MM.1S (cell line): ENCODE data around the gene TKFC.

Experiments
- DNase-seq: peaks from one replicate; pipeline ENCODE4 v3.0.0-alpha.2; 2015
- H2AFZ ChIP-seq: fragments of 300-600 bp; sonication (generic); 2 replicates; pipeline ENCODE4 v1.6.0; 2016; ENCODE audit warnings: antibody characterized with exemption, low read length
- H3F3A ChIP-seq: fragments of 300-600 bp; sonication (generic); 2 replicates; pipeline ENCODE4 v1.6.1; 2016; ENCODE audit warnings: mild to moderate bottlenecking, antibody characterized with exemption, low read length, moderate library complexity, mixed read lengths; ENCODE audit not compliant: insufficient read depth
- H3K27ac ChIP-seq: fragments of 300-600 bp; sonication (generic); 2 replicates; pipeline ENCODE4 v1.5.1; 2016; ENCODE audit warnings: mild to moderate bottlenecking, low read length
- H3K27me3 ChIP-seq: fragments of 300-600 bp; sonication (generic); replicated peaks from 2 replicates; pipeline ENCODE4 v1.6.0; 2016; ENCODE audit warnings: low read length; ENCODE audit not compliant: insufficient read depth
- H3K36me3 ChIP-seq: fragments of 300-600 bp; sonication (generic); replicated peaks from 2 replicates; pipeline ENCODE4 v1.6.1; 2016; ENCODE audit warnings: mild to moderate bottlenecking, low read length, mixed read lengths; ENCODE audit not compliant: insufficient read depth
- H3K4me1 ChIP-seq: fragments of 300-600 bp; sonication (generic); 2 replicates; pipeline ENCODE4 v1.6.1; 2016; ENCODE audit warnings: low read length, mixed read lengths
- H3K4me2 ChIP-seq: fragments of 300-600 bp; sonication (generic); 2 replicates; pipeline ENCODE4 v1.6.0; 2016; ENCODE audit warnings: low read depth, low read length
- H3K4me3 ChIP-seq: fragments of 300-600 bp; sonication (generic); 2 replicates; pipeline ENCODE4 v1.5.1; 2016; ENCODE audit warnings: low read length, mixed read lengths
- H3K79me2 ChIP-seq: fragments of 300-600 bp; sonication (generic); 2 replicates; pipeline ENCODE4 v1.6.1; 2016; ENCODE audit warnings: mixed run types, low read length, mixed read lengths
- H3K9ac ChIP-seq: fragments of 300-600 bp; sonication (generic); 2 replicates; pipeline ENCODE4 v1.6.1; 2016; ENCODE audit warnings: low read length, mixed read lengths
- H3K9me2 ChIP-seq: fragments of 300-600 bp; sonication (generic); replicated peaks from 2 replicates; pipeline ENCODE4 v1.6.1; 2016; ENCODE audit warnings: mild to moderate bottlenecking, low read length, mixed read lengths; ENCODE audit not compliant: insufficient read depth
- H3K9me3 ChIP-seq: fragments of 300-600 bp; sonication (generic); replicated peaks from 2 replicates; pipeline ENCODE4 v1.6.1; 2016; ENCODE audit warnings: mild to moderate bottlenecking, low read length, mixed read lengths; ENCODE audit not compliant: insufficient read depth
- H4K20me1 ChIP-seq: fragments of 300-600 bp; sonication (generic); 2 replicates; pipeline ENCODE4 v1.6.1; 2016; ENCODE audit warnings: mild to moderate bottlenecking, low read length, moderate library complexity, mixed read lengths; ENCODE audit not compliant: insufficient read depth
- EZH2 ChIP-seq: fragments of 300-600 bp; sonication (generic); optimal IDR thresholded peaks from 2 replicates; pipeline ENCODE3; 2017; ENCODE audit warnings: low read depth, mild to moderate bottlenecking, antibody characterized with exemption, low read length, mixed read lengths
- EZH2phosphoT487 ChIP-seq: fragments of 300-600 bp; sonication (generic); IDR thresholded peaks from 2 replicates; pipeline ENCODE4 v1.6.1; 2018; ENCODE audit warnings: antibody characterized with exemption, low read length
- TF ChIP-seq, protein P1 (sequence below): fragments of 300-600 bp; sonication (generic); IDR thresholded peaks from 2 replicates; pipeline ENCODE4 v1.5.1; 2016; ENCODE audit warnings: antibody characterized with exemption, low read length, mixed read lengths

Gene TKFC

DNA sequence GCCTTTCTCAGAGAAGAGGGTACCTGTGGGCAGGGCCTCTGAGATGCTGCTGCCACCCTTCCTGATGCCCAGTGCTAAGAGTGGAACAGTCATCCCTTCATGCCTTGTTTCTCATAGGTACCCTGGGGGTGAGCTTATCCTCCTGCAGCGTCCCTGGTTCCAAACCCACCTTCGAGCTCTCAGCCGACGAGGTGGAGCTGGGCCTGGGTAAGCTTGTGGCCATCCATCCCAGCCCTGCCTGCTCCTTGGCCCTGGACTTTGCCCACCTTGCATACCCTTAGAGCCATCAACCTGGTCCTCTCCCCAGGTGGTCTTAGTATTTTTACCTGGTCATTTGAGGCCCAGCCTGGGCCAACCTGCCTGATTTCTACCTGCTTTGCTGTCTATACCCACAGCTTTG lies 8.7 kb downstream of the TKFC start:
- Histone ChIP-seq H3K79me2 (no peaks in the 10 kb centered on the region), H3K4me1 (no peaks in the 10 kb centered on the region; the same call in 1 of the 2 replicates), H3K9ac (no peak overlapping the region), H2AFZ (no peak overlapping the region), H3K27ac (no peak overlapping the region), H3K4me2 (no peak overlapping the region), H3F3A (no peaks in the 10 kb centered on the region), H3K9me2 (no peaks in the 10 kb centered on the region), H3K4me3 (no peak overlapping the region), H3K36me3 (no peaks in the 10 kb centered on the region), H3K9me3 (no peaks in the 10 kb centered on the region), H4K20me1 (no peaks in the 10 kb centered on the region), H3K27me3 (no peaks in the 10 kb centered on the region)
- TF ChIP-seq, protein P1, sequence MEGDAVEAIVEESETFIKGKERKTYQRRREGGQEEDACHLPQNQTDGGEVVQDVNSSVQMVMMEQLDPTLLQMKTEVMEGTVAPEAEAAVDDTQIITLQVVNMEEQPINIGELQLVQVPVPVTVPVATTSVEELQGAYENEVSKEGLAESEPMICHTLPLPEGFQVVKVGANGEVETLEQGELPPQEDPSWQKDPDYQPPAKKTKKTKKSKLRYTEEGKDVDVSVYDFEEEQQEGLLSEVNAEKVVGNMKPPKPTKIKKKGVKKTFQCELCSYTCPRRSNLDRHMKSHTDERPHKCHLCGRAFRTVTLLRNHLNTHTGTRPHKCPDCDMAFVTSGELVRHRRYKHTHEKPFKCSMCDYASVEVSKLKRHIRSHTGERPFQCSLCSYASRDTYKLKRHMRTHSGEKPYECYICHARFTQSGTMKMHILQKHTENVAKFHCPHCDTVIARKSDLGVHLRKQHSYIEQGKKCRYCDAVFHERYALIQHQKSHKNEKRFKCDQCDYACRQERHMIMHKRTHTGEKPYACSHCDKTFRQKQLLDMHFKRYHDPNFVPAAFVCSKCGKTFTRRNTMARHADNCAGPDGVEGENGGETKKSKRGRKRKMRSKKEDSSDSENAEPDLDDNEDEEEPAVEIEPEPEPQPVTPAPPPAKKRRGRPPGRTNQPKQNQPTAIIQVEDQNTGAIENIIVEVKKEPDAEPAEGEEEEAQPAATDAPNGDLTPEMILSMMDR, result no peak
- no peak for TF ChIP-seq EZH2phosphoT487
- no peak for TF ChIP-seq EZH2
- DNase-seq, result no peak

DNA sequence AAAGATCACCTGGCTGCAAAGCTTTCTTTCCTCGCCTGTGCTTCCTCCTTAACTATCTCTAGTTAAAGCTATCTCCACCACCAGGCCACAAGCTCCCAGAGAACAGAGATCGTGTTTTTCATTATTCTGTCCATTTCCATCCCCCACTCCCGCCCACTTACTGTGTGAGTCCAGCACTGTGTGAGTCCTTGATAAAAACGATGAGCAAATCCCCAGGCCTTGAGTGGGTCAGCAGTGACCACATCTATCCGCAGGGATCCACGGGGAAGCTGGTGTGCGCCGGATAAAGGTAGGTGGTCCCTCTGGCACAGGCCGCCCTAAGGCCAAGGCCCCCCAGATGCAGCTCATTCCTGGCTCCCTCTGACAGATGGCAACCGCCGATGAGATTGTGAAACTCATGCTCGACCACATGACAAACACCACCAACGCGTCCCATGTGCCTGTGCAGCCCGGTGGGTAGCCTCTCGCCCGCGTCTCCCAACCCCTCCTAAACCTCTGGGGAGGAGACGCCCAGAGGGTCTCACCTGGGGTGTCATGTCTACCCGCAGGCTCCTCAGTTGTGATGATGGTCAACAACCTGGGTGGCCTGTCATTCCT lies 9.3 kb downstream of the TKFC start:
- no peak overlapping the region for H2AFZ ChIP-seq
- no peak for DNase-seq
- no peak overlapping the region for H3K4me2 ChIP-seq
- no peak overlapping the region for H3K27ac ChIP-seq
- H3K4me3 ChIP-seq, result no peak overlapping the region
- no peak overlapping the region for H3K9ac ChIP-seq
- no peaks in the 10 kb centered on the region for H3K4me1 ChIP-seq
- no peaks in the 10 kb centered on the region for H3K9me2 ChIP-seq
- H4K20me1 ChIP-seq, result no peaks in the 10 kb centered on the region
- H3K9me3 ChIP-seq, result no peaks in the 10 kb centered on the region
- H3K27me3 ChIP-seq, result no peaks in the 10 kb centered on the region
- TF ChIP-seq EZH2phosphoT487 (no peak), EZH2 (no peak)
- TF ChIP-seq, protein P1, result no peak
- H3F3A ChIP-seq, result no peaks in the 10 kb centered on the region
- no peaks in the 10 kb centered on the region for H3K79me2 ChIP-seq
- H3K36me3 ChIP-seq, result no peaks in the 10 kb centered on the region

DNA sequence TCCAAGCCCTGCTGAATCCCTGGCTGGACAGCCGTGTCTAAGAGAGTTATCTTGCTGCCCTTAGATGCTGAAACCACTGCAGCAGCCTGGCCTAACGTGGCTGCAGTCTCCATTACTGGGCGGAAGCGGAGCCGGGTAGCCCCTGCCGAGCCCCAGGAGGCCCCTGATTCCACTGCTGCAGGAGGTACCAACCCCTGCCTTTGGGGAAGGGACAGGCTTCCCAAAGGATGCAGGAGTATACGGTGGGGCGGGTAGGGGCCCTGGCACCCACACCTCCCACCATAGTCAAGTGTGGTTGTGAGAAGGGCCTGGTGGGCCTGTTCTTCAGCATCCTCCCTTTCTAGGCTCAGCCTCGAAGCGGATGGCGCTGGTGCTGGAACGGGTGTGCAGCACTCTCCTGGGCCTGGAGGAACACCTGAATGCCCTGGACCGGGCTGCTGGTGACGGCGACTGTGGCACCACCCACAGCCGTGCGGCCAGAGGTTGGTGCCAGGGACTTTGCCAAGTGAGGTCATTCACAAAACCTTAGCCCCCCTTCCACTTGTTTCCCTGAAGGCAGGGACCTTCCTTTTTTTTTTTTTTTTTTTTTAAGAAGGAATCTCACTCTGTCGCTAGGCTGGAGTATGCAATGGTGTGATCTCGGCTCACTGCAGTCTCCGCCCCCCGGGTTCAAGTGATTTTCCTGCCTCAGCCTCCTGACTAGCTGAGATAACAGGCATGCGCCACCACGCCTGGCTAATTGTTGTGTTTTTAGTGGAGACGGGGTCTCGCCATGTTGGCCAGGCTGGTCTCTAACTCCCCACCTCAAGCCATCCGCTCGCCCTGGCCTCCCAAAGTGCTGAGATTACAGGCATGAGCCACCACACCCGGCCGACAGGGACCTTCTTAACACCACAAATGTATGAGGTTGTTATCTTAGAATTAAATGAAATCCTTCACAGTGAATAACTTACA lies 11.0 kb downstream of the TKFC start:
- H3K27me3 ChIP-seq, result no peaks in the 10 kb centered on the region
- no peak for DNase-seq
- H3K9me3 ChIP-seq, result no peaks in the 10 kb centered on the region
- H3K9ac ChIP-seq, result no peak overlapping the region
- H3F3A ChIP-seq, result no peaks in the 10 kb centered on the region
- TF ChIP-seq EZH2phosphoT487 (no peak), EZH2 (no peak)
- TF ChIP-seq, protein P1, result no peak
- no peaks in the 10 kb centered on the region for H3K79me2 ChIP-seq
- H3K4me2 ChIP-seq, result no peak overlapping the region
- H3K27ac ChIP-seq, result no peak overlapping the region
- H3K9me2 ChIP-seq, result no peaks in the 10 kb centered on the region
- no peaks in the 10 kb centered on the region for H4K20me1 ChIP-seq
- H3K36me3 ChIP-seq, result no peaks in the 10 kb centered on the region
- no peaks in the 10 kb centered on the region for H3K4me1 ChIP-seq
- H3K4me3 ChIP-seq, result no peak overlapping the region
- no peak overlapping the region for H2AFZ ChIP-seq
